NCI-H446 treated with DMSO at 0.1 percent for 48 hours (cell line): Measurements from ENCODE around the gene CFAP97D1.
A peak's percentile ranks its signal among the peaks of the same experiment; 100 is the strongest.

Source experiments
- DNase-seq: peaks from one replicate; lab custom pipeline; 2025; lab: John Stamatoyannopoulos, UW

CFAP97D1 gene

GRCh38 chr17:43827596-43827995 lies 47.4 kb downstream of the CFAP97D1 start:
- DNase-seq, result no peak

DNA sequence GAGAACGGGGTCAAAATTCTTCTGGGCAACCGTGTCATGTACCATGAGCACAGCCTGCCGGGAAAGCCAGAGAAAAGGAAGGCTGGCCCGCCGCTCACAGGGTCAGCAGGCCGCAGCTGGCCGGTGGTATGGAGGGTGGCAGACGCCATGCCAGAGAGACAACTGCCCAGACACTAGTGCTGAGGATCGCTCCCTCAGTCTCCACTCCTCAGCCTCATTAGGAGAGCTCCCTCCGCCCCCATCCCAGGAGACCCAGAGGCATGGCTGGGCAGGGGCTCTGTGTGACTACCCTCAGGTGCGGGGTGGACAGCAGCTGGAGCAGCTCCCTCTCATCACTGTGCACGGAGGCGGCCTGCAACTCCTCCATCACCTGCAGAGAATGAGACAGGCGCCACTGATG lies 49.5 kb downstream of the CFAP97D1 start:
- no peak for DNase-seq

- no peak for DNase-seq
Measured at GRCh38 chr17:43830510-43831140, 50.4 kb downstream of the CFAP97D1 start.

GRCh38 chr17:43831633-43832032 lies 51.4 kb downstream of the CFAP97D1 start:
- DNase-seq, result no peak

- no peak for DNase-seq
Measured at GRCh38 chr17:43832168-43832975, 52.1 kb downstream of the CFAP97D1 start.

DNA sequence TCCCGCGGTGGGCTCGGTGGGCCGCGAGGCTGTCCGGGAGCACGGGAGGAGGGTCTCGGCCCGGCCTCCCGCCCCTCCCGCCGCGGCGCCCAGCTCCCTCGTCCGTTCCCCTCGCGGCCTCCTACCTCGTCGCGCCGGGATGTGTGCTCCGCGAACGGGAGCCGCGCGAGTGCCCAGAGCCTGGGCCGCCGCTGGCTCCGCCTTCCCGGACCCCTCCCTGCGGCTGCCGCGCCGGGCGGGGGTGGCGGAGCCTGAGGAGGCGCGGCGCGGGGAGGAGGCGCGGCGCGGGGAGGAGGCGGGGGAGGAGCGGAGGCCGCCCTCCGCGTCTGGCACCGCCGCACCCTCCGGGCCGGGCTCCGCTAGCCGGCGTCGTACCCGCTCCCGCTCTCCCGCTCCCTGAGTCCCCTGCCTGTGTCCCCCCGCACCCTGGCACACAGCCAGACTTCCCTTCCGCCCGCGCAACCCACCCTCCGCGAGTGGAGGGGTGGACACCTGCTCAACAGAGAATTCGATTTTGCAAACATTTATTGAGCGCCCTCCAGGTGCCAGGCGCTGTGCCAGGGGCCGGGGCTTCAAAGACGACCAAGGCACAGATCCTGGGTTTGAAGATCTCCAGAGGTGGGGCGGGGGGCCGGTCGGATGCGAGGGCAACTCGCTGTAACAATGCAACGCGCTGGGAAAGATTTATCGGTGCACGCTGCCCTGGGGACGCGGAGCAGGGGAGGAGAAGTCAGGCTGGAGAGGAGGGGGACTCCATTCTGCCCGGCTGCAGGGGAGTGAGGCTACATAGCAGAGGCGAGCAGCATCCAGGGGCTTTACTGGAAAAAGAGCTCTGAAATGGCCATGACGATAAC lies 53.0 kb downstream of the CFAP97D1 start, which contains the start of gene MPP3:
TSS of gene MPP3 (minus strand) at position 171 of the 854 bp plus-strand sequence. CDS start 1,240 bp downstream, outside the sequence.
- peak; percentile 26 for DNase-seq

- DNase-seq, result no peak
Measured at GRCh38 chr17:43834106-43834505, 53.9 kb downstream of the CFAP97D1 start.
